GM12875 (cell line): Measurements from ENCODE around the gene MMP28.

Experiments
- H3K4me3 ChIP-seq: one replicate; pipeline ENCODE4 v1.5.1; 2011; ENCODE audit warnings: low read depth, low read length, control low read depth
- CTCF ChIP-seq: IDR thresholded peaks from 2 replicates; pipeline ENCODE4 v1.5.1; 2011; ENCODE audit warnings: low read depth, mild to moderate bottlenecking, control low read depth, inconsistent platforms, low read length, moderate library complexity, borderline replicate concordance; ENCODE audit not compliant: insufficient read depth

Gene MMP28

DNA sequence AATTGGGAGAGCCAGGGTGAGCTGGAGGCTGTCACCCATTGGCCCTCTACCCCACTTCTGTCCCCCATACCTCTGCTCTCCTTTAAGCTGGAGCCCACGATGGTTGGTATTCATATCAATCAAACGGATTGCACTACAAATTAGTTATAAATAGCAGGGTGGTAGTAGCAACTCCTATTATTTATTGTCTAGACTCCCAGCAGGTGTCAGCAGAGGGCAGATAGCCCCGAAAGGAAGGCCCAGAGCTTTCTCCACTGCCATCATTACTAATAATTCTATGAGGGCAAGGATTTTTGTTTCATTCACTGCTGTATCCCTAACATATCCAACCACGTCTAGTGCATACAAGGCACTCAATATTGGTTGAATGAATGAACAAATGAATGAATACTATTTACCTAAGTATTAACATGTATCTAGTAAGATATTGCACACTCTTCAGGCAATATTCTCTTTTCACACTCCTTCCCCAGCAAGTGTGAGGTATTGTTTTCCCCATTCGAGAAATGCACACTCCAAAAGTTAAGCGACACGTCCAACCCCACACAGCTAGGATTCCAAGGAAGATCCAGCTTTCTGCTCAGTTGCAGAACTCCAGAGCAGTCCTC is 28.4 kb downstream of the MMP28 start:
- no peak overlapping the region for H3K4me3 ChIP-seq
- TF ChIP-seq CTCF = peak; percentile 20; the same call in 1 of the 2 replicates

GRCh38 chr17:35766489-35766877 is 29.0 kb downstream of the MMP28 start:
- H3K4me3 ChIP-seq = no peak overlapping the region
- TF ChIP-seq CTCF = no peak

GRCh38 chr17:35765756-35766488 is 29.5 kb downstream of the MMP28 start:
- no peak overlapping the region for H3K4me3 ChIP-seq
- TF ChIP-seq CTCF = no peak

GRCh38 chr17:35765086-35765710 is 30.2 kb downstream of the MMP28 start:
- TF ChIP-seq CTCF = no peak
- H3K4me3 ChIP-seq = no peak overlapping the region

DNA sequence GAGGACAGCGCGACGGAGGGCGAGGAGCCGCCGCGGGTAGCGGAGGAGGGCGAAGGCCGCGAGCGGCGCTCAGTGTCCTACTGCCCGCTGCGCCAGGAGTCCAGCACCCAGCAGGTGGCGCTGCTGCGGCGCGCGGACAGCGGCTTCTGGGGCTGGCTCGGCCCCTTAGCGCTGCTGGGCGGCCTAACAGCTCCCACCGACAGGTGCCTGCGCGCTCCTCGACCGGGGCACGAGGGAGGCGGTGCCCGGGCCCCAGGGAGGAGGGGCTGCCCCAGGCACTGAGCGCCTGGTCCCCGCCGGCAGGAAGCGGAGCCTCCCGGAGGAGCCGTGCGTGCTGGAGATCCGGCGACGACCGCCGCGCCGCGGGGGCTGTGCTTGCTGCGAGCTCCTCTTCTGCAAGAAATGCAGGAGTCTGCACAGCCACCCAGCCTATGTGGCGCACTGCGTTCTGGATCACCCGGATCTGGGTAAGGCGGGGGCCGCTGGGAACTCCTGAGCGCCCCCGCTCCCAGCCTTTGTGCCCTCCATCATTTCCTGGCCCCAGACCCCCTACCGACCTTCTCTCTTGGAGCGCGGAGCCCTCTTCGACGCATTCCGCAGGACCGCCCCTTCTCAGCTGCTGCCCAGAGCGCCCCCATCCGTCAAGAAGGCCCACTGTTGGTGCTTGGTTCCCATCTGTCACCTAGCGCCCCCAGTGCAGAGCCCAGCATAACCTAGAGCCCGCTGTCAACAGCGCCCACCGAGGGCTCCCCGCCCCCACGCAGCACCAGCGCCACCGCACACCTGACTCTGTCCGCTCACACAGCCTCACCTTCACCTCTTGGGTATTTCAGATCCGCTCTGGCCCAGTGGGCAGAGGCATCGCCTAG is 31.1 kb downstream of the MMP28 start:
- H3K4me3 ChIP-seq = peak overlapping the region; percentile 35
- TF ChIP-seq CTCF = peak; percentile 99

- TF ChIP-seq CTCF = no peak
- H3K4me3 ChIP-seq = no peak overlapping the region
Observed at GRCh38 chr17:35763767-35764122, 31.7 kb downstream of the MMP28 start.
